ENCODE results near the gene CDC42BPB.

GRCh38 chr14:103064436-103064835 is 7.1 kb upstream of the CDC42BPB start:
- no peak for TF ChIP-seq SUZ12 (IDR thresholded peaks at IDR 0.05)
- TF ChIP-seq FOXK2 (IDR thresholded peaks at IDR 0.05) = no peak
